Measurements from ENCODE around the gene NTN4.

Gene NTN4

DNA sequence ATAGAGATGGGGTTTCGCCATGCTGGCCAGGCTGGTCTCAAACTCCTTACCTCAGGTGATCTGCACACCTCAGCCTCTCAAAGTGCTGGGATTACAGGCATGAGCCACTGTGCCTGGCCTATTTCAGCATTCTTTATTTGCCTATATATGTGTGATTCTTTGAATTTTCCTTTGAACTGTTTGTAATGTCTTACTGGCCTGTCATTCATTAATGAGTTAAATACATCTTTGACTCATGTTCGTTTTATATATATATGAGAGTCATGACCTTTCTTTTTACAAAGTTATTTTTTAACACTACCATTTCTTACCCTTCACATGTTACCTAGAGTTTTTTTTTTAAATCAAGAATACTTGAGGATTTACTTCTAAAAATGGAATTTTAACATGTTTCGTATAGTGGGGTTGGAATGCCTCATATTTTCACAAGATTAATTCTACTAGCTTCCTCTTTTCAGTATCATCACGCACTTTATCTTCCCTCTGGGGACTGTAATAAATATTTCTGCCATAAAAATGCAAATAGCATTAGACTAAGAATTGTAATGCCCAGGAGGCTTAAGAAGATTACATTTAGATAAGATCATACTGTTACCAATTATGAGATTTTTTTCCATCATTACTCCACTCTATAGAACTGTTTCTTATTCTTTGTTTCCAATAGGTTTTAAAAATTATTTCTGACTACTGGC, 66.7 kb downstream of the NTN4 start:
- DNase-seq (ENCODE audit: low read depth): no peak
- TF ChIP-seq, protein P1, sequence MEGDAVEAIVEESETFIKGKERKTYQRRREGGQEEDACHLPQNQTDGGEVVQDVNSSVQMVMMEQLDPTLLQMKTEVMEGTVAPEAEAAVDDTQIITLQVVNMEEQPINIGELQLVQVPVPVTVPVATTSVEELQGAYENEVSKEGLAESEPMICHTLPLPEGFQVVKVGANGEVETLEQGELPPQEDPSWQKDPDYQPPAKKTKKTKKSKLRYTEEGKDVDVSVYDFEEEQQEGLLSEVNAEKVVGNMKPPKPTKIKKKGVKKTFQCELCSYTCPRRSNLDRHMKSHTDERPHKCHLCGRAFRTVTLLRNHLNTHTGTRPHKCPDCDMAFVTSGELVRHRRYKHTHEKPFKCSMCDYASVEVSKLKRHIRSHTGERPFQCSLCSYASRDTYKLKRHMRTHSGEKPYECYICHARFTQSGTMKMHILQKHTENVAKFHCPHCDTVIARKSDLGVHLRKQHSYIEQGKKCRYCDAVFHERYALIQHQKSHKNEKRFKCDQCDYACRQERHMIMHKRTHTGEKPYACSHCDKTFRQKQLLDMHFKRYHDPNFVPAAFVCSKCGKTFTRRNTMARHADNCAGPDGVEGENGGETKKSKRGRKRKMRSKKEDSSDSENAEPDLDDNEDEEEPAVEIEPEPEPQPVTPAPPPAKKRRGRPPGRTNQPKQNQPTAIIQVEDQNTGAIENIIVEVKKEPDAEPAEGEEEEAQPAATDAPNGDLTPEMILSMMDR (conservative IDR thresholded peaks at IDR 0.05; ENCODE audit: control insufficient read depth, insufficient read depth, low read depth, low read length): no peak
- H3K4me3 ChIP-seq (ENCODE audit: control insufficient read depth, low read depth, low read length): no peak overlapping the region

DNA sequence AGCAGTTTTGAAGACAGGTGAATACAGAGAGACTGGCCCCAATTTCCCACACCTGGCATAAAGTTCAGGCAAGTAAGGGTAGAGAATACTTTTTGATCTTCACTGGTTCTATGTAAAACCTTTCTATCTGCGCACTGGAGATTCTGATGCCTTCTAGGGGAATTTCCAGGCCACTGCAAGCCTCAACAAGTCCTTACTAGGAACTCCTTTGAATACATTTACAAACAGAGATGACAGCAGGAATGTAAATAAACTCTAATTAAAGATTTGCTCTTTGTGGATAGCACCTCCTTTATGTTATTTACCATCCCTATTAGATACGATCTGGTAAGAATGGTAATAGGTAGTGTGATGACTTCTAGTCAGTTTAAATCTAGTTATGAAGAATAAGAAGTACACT, 69.2 kb downstream of the NTN4 start:
- DNase-seq (ENCODE audit: low read depth): no peak
- no peak overlapping the region for H3K4me3 ChIP-seq (ENCODE audit: control insufficient read depth, low read depth, low read length)
- TF ChIP-seq, protein P1 (conservative IDR thresholded peaks at IDR 0.05; ENCODE audit: control insufficient read depth, insufficient read depth, low read depth, low read length): peak; percentile 2

DNA sequence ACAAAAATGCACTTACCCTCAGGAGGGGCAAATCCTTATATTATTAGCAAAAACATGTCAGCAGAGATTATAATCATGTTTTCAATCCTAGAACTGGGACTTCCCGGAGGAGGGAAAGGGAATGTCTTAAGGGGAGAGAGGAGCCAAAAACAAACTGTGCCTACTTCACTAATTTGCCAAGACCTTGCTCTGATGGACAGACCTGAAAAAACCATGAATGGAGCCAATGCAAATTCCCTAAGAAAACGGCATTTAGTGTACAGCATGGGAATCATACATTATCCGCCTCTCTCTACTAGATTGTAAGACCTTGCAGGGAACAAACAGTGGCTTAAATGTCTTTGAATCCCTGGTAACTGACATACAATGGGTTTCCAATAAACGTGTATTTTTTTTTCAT, 70.4 kb downstream of the NTN4 start:
- DNase-seq (ENCODE audit: low read depth): no peak
- TF ChIP-seq, protein P1 (conservative IDR thresholded peaks at IDR 0.05; ENCODE audit: control insufficient read depth, insufficient read depth, low read depth, low read length): no peak
- no peak overlapping the region for H3K4me3 ChIP-seq (ENCODE audit: control insufficient read depth, low read depth, low read length)

DNA sequence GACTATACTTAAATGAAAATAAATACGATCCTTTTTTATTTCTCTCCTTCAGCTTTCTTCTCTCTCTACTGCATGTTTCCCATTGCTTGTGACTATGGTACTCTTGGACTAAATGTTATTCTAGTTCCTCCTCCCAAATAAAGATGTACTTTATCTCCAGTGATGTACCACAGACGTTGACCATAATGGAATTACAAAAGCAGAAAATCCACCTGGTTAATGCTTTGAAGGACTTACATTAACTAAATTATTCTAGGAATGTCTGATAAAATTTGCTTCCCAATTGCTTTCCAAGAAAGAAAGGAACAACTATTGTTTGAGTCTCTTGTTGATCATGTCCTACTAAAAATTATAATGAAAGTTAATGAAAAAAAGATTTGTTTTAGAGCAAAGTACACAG, 71.8 kb downstream of the NTN4 start:
- DNase-seq (ENCODE audit: low read depth): no peak
- no peak overlapping the region for H3K4me3 ChIP-seq (ENCODE audit: control insufficient read depth, low read depth, low read length)
- TF ChIP-seq, protein P1 (conservative IDR thresholded peaks at IDR 0.05; ENCODE audit: control insufficient read depth, insufficient read depth, low read depth, low read length): no peak

DNA sequence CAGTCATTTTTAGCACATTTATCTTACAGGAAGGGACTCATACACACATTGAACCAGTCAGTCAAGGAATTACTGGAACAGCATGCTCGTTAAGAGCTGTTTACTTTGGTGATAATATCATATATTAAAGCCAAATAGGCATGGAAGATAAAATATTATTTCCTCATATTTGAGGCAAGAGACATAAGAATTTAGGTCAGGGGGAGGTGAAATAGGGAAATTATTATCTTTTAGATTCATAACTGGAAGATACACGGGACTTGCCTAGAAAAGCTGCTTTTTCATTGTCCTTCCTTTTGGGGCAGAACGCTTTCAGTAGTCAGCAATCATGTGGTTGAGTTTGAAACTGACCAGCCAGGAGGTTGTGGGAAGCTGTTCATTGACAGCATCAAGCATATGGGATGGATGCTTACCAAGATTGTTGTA, 72.5 kb downstream of the NTN4 start:
- TF ChIP-seq, protein P1 (conservative IDR thresholded peaks at IDR 0.05; ENCODE audit: control insufficient read depth, insufficient read depth, low read depth, low read length): no peak
- no peak for DNase-seq (ENCODE audit: low read depth)
- H3K4me3 ChIP-seq (ENCODE audit: control insufficient read depth, low read depth, low read length): no peak overlapping the region

DNA sequence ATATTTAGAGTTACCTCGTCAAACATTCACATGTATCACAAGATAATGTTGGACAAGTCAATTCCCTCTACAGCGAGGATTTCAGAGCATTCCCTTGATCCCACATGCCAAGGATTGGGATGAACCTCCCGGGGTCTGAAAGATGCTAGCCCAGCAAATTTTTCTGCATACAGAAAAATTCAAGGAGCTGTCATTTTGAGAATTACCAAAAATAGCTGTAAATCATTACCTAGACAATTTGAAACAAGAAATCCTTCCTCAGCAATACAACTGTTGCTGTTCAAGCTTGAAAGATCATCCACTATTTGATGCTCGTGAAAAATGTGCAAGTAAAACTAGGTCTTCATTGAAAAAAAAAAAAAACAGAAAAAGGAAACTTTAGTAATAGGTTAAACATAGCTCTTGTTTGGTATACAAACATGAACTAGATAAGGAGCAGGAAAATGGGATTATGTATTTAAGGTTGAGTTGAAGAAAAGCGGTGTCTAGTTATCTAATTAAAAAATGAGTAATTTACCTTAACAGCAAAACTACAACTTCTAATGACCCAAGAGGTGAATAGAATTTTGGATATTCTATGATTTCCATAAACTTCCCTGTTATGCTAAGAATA, 73.1 kb downstream of the NTN4 start:
- TF ChIP-seq, protein P1 (conservative IDR thresholded peaks at IDR 0.05; ENCODE audit: control insufficient read depth, insufficient read depth, low read depth, low read length): no peak
- H3K4me3 ChIP-seq (ENCODE audit: control insufficient read depth, low read depth, low read length): no peak overlapping the region

More for the DNA sequence above, 73.1 kb downstream of the NTN4 start:
- DNase-seq (ENCODE audit: low read depth): no peak
